HepG2 (cell line): ENCODE measurements around the gene RHOG. TPM values are rescaled to one million over a fixed set of nuclear protein-coding genes. Genes with fewer than 3 reads are reported as not detected.

Experiments used
- ATF7-NPFF ChIP-seq: sonication (generic); formaldehyde crosslinking; IDR thresholded peaks from 2 replicates; pipeline ENCODE4 v1.8.1; 2023; ENCODE audit warnings: mild to moderate bottlenecking, low read depth, missing genetic modification reagents, moderate library complexity
- CTCF ChIP-seq: sonication (generic); formaldehyde crosslinking; IDR thresholded peaks from 2 replicates; pipeline ENCODE4 v1.5.0; 2020; ENCODE audit warnings: mild to moderate bottlenecking, missing genetic modification reagents, moderate library complexity
- JDP2 ChIP-seq: sonication (generic); formaldehyde crosslinking; IDR thresholded peaks from 2 replicates; pipeline ENCODE4 v1.8.1; 2022; ENCODE audit warnings: missing genetic modification reagents, borderline replicate concordance
- KLF16 ChIP-seq, 2 experiments: sonication (generic) in 1 of 2; formaldehyde crosslinking in 1 of 2; IDR thresholded peaks; 2 replicates each; pipeline versions ENCODE4 v1.6.1 to v1.8.0; 2016 to 2023; ENCODE audit warnings: missing genetic modification reagents in 2 of 2, missing compliant biosample characterization in 1 of 2
- MIER3 ChIP-seq: IDR thresholded peaks from 2 replicates; pipeline ENCODE4 v1.6.1; 2016; ENCODE audit warnings: missing compliant biosample characterization, borderline replicate concordance
- PHF21A ChIP-seq: sonication (generic); formaldehyde crosslinking; IDR thresholded peaks from 2 replicates; pipeline ENCODE4 v1.5.0; 2020; ENCODE audit warnings: mild to moderate bottlenecking, missing genetic modification reagents
- REL ChIP-seq: sonication (generic); formaldehyde crosslinking; conservative IDR thresholded peaks from 2 replicates; pipeline ENCODE4 v1.8.0; 2022; ENCODE audit warnings: mild to moderate bottlenecking, missing genetic modification reagents, moderate library complexity
- SATB2 ChIP-seq: sonication (generic); formaldehyde crosslinking; IDR thresholded peaks from 2 replicates; pipeline ENCODE4 v1.5.0; 2020; ENCODE audit warnings: missing genetic modification reagents
- SIX4 ChIP-seq: sonication (generic); formaldehyde crosslinking; IDR thresholded peaks from 2 replicates; pipeline ENCODE4 v1.4.0; 2020; ENCODE audit warnings: missing genetic modification reagents
- SOX13 ChIP-seq, 3 experiments: fragments of 450-650 bp in 1 of 3; sonication (generic) in 1 of 3; formaldehyde crosslinking in 1 of 3; IDR thresholded peaks in 2 of 3; conservative IDR thresholded peaks in 1 of 3; 2 replicates each; pipeline versions ENCODE4 v1.5.0 to v1.6.1; 2016 to 2020; ENCODE audit warnings: antibody characterized with exemption in 1 of 3, mild to moderate bottlenecking in 1 of 3, missing compliant biosample characterization in 1 of 3, missing genetic modification reagents in 1 of 3, moderate library complexity in 1 of 3
- ZNF264 ChIP-seq: sonication (generic); formaldehyde crosslinking; IDR thresholded peaks from 2 replicates; pipeline ENCODE4 v1.4.0; 2020; ENCODE audit warnings: missing genetic modification reagents
- ZNF34 ChIP-seq: sonication (generic); formaldehyde crosslinking; IDR thresholded peaks from 2 replicates; pipeline ENCODE4 v1.4.0; 2020; ENCODE audit warnings: mild to moderate bottlenecking, missing genetic modification reagents, borderline replicate concordance
- ZNF572 ChIP-seq: sonication (generic); formaldehyde crosslinking; IDR thresholded peaks from 2 replicates; pipeline ENCODE4 v1.5.1; 2020; ENCODE audit warnings: mild to moderate bottlenecking, missing genetic modification reagents
- ZNF589 ChIP-seq: sonication (generic); formaldehyde crosslinking; conservative IDR thresholded peaks from 2 replicates; pipeline ENCODE4 v1.8.0; 2022; ENCODE audit warnings: mild to moderate bottlenecking, moderate library complexity, missing genetic modification reagents
- ZNF629 ChIP-seq: sonication (generic); formaldehyde crosslinking; conservative IDR thresholded peaks from 2 replicates; pipeline ENCODE4 v1.5.0; 2020; ENCODE audit warnings: missing genetic modification reagents
- ZNF710 ChIP-seq: sonication (generic); formaldehyde crosslinking; IDR thresholded peaks from 2 replicates; pipeline ENCODE4 v1.5.0; 2020; ENCODE audit warnings: mild to moderate bottlenecking, missing genetic modification reagents, borderline replicate concordance
- ZNF878 ChIP-seq: sonication (generic); formaldehyde crosslinking; IDR thresholded peaks from 2 replicates; pipeline ENCODE4 v1.8.1; 2023; ENCODE audit warnings: mild to moderate bottlenecking, missing genetic modification reagents, moderate library complexity
- polyA plus RNA-seq, 8 experiments: library from polyadenylated mRNA; depleted of rRNA in 3 of 8; stranded (reverse) in 7 of 8; unstranded in 1 of 8; fragments of >200 nt; fragmentation: Illumina TruSeq in 4 of 8; extraction: Trizol in 4 of 8; gene quantifications; 2 replicates each; pipeline versions ENCODE4 v1.2.1 to v1.2.3, GENCODE V29; 2011 to 2016; ENCODE audit warnings: low read depth in 4 of 8, missing spikeins in 1 of 8, mixed read lengths in 1 of 8; ENCODE audit not compliant: insufficient read depth in 1 of 8
- total RNA-seq, 5 experiments: library from RNA; depleted of rRNA; stranded (reverse); fragments of >200 nt; fragmentation: Illumina TruSeq; extraction: Trizol; gene quantifications; 2 replicates each; pipeline ENCODE4 v1.2.3, GENCODE V29; 2016; ENCODE audit warnings: low read depth in 1 of 5
- TF ChIP-seq, protein P1 (sequence below): sonication (generic); formaldehyde crosslinking; IDR thresholded peaks from 2 replicates; pipeline ENCODE4 v1.5.0; 2020; ENCODE audit warnings: missing genetic modification reagents
- TF ChIP-seq, protein P2 (sequence below): sonication (generic); formaldehyde crosslinking; IDR thresholded peaks from 2 replicates; pipeline ENCODE4 v1.4.0; 2020; ENCODE audit warnings: missing genetic modification reagents, borderline replicate concordance

Gene RHOG
- total and polyA plus RNA-seq, 2 of the 13 experiments (the other 11 are each of a cell fraction or from before 2014, with no cell fraction given): 7.7 to 23.4 TPM

- peak; percentile 98 for TF ChIP-seq CTCF
- 0 out of 2 replicates have a peak, but pooled peaks have one; percentile 12 for TF ChIP-seq MIER3 (CRISPR knock-in tag)
- TF ChIP-seq ZNF572: no peak; the same call in 1 of the 2 replicates
- no peak for TF ChIP-seq ZNF710
- no peak for TF ChIP-seq SOX13 (IDR thresholded peaks at IDR 0.05)
- TF ChIP-seq SOX13 (CRISPR knock-in tag; conservative IDR thresholded peaks at IDR 0.05 in 1 of 2, IDR thresholded peaks at IDR 0.05 in 1 of 2): peak in 1 of 2 experiments; percentile 39; a peak in 1 of 4 replicates
- peak in 1 of 2 experiments; percentile 86; a peak in 1 of 4 replicates for TF ChIP-seq KLF16 (CRISPR knock-in tag; IDR thresholded peaks at IDR 0.05)
- TF ChIP-seq, protein P1, sequence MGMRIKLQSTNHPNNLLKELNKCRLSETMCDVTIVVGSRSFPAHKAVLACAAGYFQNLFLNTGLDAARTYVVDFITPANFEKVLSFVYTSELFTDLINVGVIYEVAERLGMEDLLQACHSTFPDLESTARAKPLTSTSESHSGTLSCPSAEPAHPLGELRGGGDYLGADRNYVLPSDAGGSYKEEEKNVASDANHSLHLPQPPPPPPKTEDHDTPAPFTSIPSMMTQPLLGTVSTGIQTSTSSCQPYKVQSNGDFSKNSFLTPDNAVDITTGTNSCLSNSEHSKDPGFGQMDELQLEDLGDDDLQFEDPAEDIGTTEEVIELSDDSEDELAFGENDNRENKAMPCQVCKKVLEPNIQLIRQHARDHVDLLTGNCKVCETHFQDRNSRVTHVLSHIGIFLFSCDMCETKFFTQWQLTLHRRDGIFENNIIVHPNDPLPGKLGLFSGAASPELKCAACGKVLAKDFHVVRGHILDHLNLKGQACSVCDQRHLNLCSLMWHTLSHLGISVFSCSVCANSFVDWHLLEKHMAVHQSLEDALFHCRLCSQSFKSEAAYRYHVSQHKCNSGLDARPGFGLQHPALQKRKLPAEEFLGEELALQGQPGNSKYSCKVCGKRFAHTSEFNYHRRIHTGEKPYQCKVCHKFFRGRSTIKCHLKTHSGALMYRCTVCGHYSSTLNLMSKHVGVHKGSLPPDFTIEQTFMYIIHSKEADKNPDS (CRISPR knock-in tag): peak; percentile 22; the same call in 1 of the 2 replicates
- TF ChIP-seq ZNF264 (CRISPR knock-in tag): peak; percentile 75
- TF ChIP-seq SIX4 (CRISPR knock-in tag): no peak
- 0 out of 2 replicates have a peak, but pooled peaks have one; percentile 37 for TF ChIP-seq SATB2
- TF ChIP-seq ZNF629 (CRISPR knock-in tag): peak; percentile 22; the same call in 1 of the 2 replicates
- peak; percentile 91 for TF ChIP-seq PHF21A (CRISPR knock-in tag)
- TF ChIP-seq REL (CRISPR knock-in tag): peak; percentile 65
- TF ChIP-seq ZNF589: peak; percentile 83; the same call in 1 of the 2 replicates
- peak; percentile 88 for TF ChIP-seq ATF7-NPFF (CRISPR knock-in tag)
- TF ChIP-seq JDP2 (CRISPR knock-in tag): no peak
- no peak for TF ChIP-seq ZNF34
- TF ChIP-seq ZNF878: no peak
- TF ChIP-seq, protein P2, sequence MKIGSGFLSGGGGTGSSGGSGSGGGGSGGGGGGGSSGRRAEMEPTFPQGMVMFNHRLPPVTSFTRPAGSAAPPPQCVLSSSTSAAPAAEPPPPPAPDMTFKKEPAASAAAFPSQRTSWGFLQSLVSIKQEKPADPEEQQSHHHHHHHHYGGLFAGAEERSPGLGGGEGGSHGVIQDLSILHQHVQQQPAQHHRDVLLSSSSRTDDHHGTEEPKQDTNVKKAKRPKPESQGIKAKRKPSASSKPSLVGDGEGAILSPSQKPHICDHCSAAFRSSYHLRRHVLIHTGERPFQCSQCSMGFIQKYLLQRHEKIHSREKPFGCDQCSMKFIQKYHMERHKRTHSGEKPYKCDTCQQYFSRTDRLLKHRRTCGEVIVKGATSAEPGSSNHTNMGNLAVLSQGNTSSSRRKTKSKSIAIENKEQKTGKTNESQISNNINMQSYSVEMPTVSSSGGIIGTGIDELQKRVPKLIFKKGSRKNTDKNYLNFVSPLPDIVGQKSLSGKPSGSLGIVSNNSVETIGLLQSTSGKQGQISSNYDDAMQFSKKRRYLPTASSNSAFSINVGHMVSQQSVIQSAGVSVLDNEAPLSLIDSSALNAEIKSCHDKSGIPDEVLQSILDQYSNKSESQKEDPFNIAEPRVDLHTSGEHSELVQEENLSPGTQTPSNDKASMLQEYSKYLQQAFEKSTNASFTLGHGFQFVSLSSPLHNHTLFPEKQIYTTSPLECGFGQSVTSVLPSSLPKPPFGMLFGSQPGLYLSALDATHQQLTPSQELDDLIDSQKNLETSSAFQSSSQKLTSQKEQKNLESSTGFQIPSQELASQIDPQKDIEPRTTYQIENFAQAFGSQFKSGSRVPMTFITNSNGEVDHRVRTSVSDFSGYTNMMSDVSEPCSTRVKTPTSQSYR: peak; percentile 70; the same call in 1 of the 2 replicates
Measured at GRCh38 chr11:3854977-3855807, 14.4 kb upstream of the RHOG start, which contains the start of gene STIM1 (continued).
